GM19099 (cell line): Measurements from ENCODE around the gene PMM2.

ENCODE experiments used
- POLR2A ChIP-seq: IDR thresholded peaks from 3 replicates; pipeline ENCODE4 v1.6.1; 2011; ENCODE audit warnings: low read depth; ENCODE audit not compliant: insufficient read length; ENCODE audit errors: extremely low read depth

Gene PMM2

GRCh38 chr16:8773537-8773936 lies 24.1 kb upstream of the PMM2 start:
- no peak for TF ChIP-seq POLR2A

- TF ChIP-seq POLR2A = no peak
These were observed 23.4 kb upstream of the PMM2 start for GRCh38 chr16:8774208-8774607.

- TF ChIP-seq POLR2A = no peak
These were observed 22.3 kb upstream of the PMM2 start for GRCh38 chr16:8775359-8775758.

GRCh38 chr16:8776129-8776584 lies 21.5 kb upstream of the PMM2 start:
- TF ChIP-seq POLR2A = no peak

- no peak for TF ChIP-seq POLR2A
These were observed 20.4 kb upstream of the PMM2 start for GRCh38 chr16:8777217-8777616.

GRCh38 chr16:8781797-8782196 lies 15.8 kb upstream of the PMM2 start:
- TF ChIP-seq POLR2A = no peak

GRCh38 chr16:8782673-8783072 lies 15.0 kb upstream of the PMM2 start:
- no peak for TF ChIP-seq POLR2A

GRCh38 chr16:8785408-8785807 lies 12.2 kb upstream of the PMM2 start:
- no peak for TF ChIP-seq POLR2A

GRCh38 chr16:8788578-8789172 lies 9.0 kb upstream of the PMM2 start:
- no peak for TF ChIP-seq POLR2A

GRCh38 chr16:8795091-8795490 lies 2.5 kb upstream of the PMM2 start:
- TF ChIP-seq POLR2A = no peak

- TF ChIP-seq POLR2A = no peak
These were observed 1.8 kb upstream of the PMM2 start for GRCh38 chr16:8795818-8796217.

GRCh38 chr16:8796469-8797363 lies 923 bp upstream of the PMM2 start:
- TF ChIP-seq POLR2A = no peak

- no peak for TF ChIP-seq POLR2A
These were observed 512 bp downstream of the PMM2 start for GRCh38 chr16:8798174-8798527.

GRCh38 chr16:8798535-8799157 lies 1.0 kb downstream of the PMM2 start:
- TF ChIP-seq POLR2A = no peak

- no peak for TF ChIP-seq POLR2A
These were observed 4.1 kb downstream of the PMM2 start for GRCh38 chr16:8801701-8802100.

GRCh38 chr16:8804313-8804712 lies 6.7 kb downstream of the PMM2 start:
- no peak for TF ChIP-seq POLR2A
